GM19099 (cell line): ENCODE measurements around the gene TEK.

ENCODE experiments used
- POLR2A ChIP-seq: IDR thresholded peaks from 3 replicates; pipeline ENCODE4 v1.6.1; 2011; ENCODE audit warnings: low read depth; ENCODE audit not compliant: insufficient read length; ENCODE audit errors: extremely low read depth

The TEK gene

GRCh38 chr9:27227192-27227591 is 118.2 kb downstream of the TEK start:
- TF ChIP-seq POLR2A: no peak

GRCh38 chr9:27247756-27248155 is 138.7 kb downstream of the TEK start:
- TF ChIP-seq POLR2A: no peak

- TF ChIP-seq POLR2A: no peak
These were observed 139.7 kb downstream of the TEK start for GRCh38 chr9:27248702-27249101.

GRCh38 chr9:27258662-27259061 is 149.6 kb downstream of the TEK start:
- TF ChIP-seq POLR2A: no peak

- TF ChIP-seq POLR2A: no peak
These were observed 151.9 kb downstream of the TEK start for GRCh38 chr9:27260789-27261516.

- TF ChIP-seq POLR2A: no peak
These were observed 152.6 kb downstream of the TEK start for GRCh38 chr9:27261517-27262211.

- TF ChIP-seq POLR2A: no peak
These were observed 163.1 kb downstream of the TEK start for GRCh38 chr9:27272103-27272502.

GRCh38 chr9:27273186-27273585 is 164.2 kb downstream of the TEK start:
- no peak for TF ChIP-seq POLR2A

GRCh38 chr9:27276193-27277030 is 167.4 kb downstream of the TEK start:
- no peak for TF ChIP-seq POLR2A

- no peak for TF ChIP-seq POLR2A
These were observed 169.3 kb downstream of the TEK start for GRCh38 chr9:27278374-27278773.

GRCh38 chr9:27279611-27280010 is 170.6 kb downstream of the TEK start:
- TF ChIP-seq POLR2A: no peak
